ENCODE measurements around the gene ANKRD27.

DNA sequence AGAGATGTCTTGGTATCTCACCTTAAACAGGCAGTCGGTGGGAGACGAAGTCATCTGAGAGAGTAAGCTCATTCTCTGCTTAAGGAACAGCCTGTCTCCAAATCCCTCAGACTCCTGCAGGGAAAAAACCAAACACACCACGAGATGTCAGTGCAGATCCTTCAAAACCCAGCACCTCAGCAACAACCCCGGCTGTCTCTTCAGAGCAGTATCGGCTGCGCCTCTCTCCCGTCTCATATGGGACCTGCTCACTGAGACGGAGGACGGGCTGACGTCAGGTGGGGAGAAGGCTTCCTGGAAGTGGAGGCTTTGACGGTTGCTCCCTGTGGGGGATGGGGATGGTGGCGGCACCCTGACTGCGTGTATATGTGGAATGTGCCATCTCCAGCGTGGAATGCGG lies 43.6 kb downstream of the ANKRD27 start:
- no peak for TF ChIP-seq POLR2A (IDR thresholded peaks at IDR 0.05)
- TF ChIP-seq CTCF (IDR thresholded peaks at IDR 0.05) = no peak
